HCT116 (cell line): ENCODE results near the gene CRTC3.

Source experiments
- ATF3 ChIP-seq: IDR thresholded peaks from 2 replicates; pipeline ENCODE4 v1.6.1; 2012
- CEBPB ChIP-seq: IDR thresholded peaks from 2 replicates; pipeline ENCODE4 v1.6.1; 2012; ENCODE audit warnings: low read depth
- CTCF ChIP-seq, 3 experiments: fragments of 200-600 bp in 1 of 3; sonication (generic) in 1 of 3; IDR thresholded peaks in 2 of 3; conservative IDR thresholded peaks in 1 of 3; 2 replicates each; pipeline ENCODE4 v1.5.1; 2012 to 2017; ENCODE audit warnings: low read depth in 2 of 3, low read length in 2 of 3, antibody characterized with exemption in 1 of 3, borderline replicate concordance in 1 of 3, control low read depth in 1 of 3, mild to moderate bottlenecking in 1 of 3, mixed read lengths in 1 of 3, mixed run types in 1 of 3, moderate library complexity in 1 of 3; ENCODE audit not compliant: insufficient read depth in 1 of 3
- ELF1 ChIP-seq: IDR thresholded peaks from 2 replicates; pipeline ENCODE4 v1.6.1; 2012; ENCODE audit warnings: low read depth, borderline replicate concordance
- EZH2 ChIP-seq: fragments of 200-600 bp; sonication (generic); IDR thresholded peaks from 2 replicates; pipeline ENCODE4 v1.6.1; 2017; ENCODE audit warnings: antibody characterized with exemption, mixed run types
- MAX ChIP-seq: IDR thresholded peaks from 2 replicates; pipeline ENCODE4 v1.6.1; 2012
- POLR2A ChIP-seq: IDR thresholded peaks from 2 replicates; pipeline ENCODE4 v1.7.0; 2011; ENCODE audit warnings: borderline replicate concordance; ENCODE audit not compliant: insufficient read depth, insufficient read length; ENCODE audit errors: extremely low read depth
- POLR2AphosphoS5 ChIP-seq: IDR thresholded peaks from 2 replicates; pipeline ENCODE4 v1.6.1; 2011; ENCODE audit warnings: mild to moderate bottlenecking, low read depth, low read length, moderate library complexity
- REST ChIP-seq: IDR thresholded peaks from 2 replicates; pipeline ENCODE4 v1.6.1; 2012; ENCODE audit warnings: low read depth
- TCF7L2 ChIP-seq: IDR thresholded peaks from 2 replicates; pipeline ENCODE4 v1.7.0; 2011; ENCODE audit warnings: borderline replicate concordance, inconsistent platforms; ENCODE audit not compliant: insufficient read depth, insufficient read length; ENCODE audit errors: extremely low read depth

- TF ChIP-seq CTCF (IDR thresholded peaks at IDR 0.05 in 2 of 3, conservative IDR thresholded peaks at IDR 0.05 in 1 of 3; ENCODE audit: borderline replicate concordance in 1 of 3, insufficient read depth in 1 of 3, low read depth in 2 of 3, low read length in 2 of 3) (peak in 1 of 3 experiments; percentile 23; a peak in 1 of 6 replicates), REST (no peak), TCF7L2 (no peak), EZH2 (no peak), ATF3 (no peak), CEBPB (no peak), ELF1 (no peak), MAX (no peak), POLR2A (no peak), POLR2AphosphoS5 (no peak)
These were observed 109.2 kb downstream of the CRTC3 start for GRCh38 chr15:90638963-90639362.
